Fibroblast of mammary gland (primary cell): ENCODE results near the gene LRRC63.

Source experiments
- DNase-seq: peaks from one replicate; pipeline ENCODE4 v3.0.0-alpha.2; 2010; ENCODE audit warnings: low read depth
- H3K4me3 ChIP-seq: 2 replicates; pipeline ENCODE4 v1.5.1; 2011; ENCODE audit warnings: low read depth, mild to moderate bottlenecking, low read length, moderate library complexity; ENCODE audit not compliant: control insufficient read depth
- TF ChIP-seq, protein P1 (sequence below): conservative IDR thresholded peaks from 2 replicates; pipeline ENCODE4 v1.5.1; 2011; ENCODE audit warnings: low read depth, low read length, inconsistent platforms; ENCODE audit not compliant: control insufficient read depth, insufficient read depth

LRRC63 gene

GRCh38 chr13:46229251-46229650 is 17.5 kb downstream of the LRRC63 start:
- TF ChIP-seq, protein P1, sequence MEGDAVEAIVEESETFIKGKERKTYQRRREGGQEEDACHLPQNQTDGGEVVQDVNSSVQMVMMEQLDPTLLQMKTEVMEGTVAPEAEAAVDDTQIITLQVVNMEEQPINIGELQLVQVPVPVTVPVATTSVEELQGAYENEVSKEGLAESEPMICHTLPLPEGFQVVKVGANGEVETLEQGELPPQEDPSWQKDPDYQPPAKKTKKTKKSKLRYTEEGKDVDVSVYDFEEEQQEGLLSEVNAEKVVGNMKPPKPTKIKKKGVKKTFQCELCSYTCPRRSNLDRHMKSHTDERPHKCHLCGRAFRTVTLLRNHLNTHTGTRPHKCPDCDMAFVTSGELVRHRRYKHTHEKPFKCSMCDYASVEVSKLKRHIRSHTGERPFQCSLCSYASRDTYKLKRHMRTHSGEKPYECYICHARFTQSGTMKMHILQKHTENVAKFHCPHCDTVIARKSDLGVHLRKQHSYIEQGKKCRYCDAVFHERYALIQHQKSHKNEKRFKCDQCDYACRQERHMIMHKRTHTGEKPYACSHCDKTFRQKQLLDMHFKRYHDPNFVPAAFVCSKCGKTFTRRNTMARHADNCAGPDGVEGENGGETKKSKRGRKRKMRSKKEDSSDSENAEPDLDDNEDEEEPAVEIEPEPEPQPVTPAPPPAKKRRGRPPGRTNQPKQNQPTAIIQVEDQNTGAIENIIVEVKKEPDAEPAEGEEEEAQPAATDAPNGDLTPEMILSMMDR, result no peak
- no peak for DNase-seq

GRCh38 chr13:46232281-46232680 is 20.6 kb downstream of the LRRC63 start:
- TF ChIP-seq, protein P1, result no peak
- DNase-seq, result no peak
- no peak overlapping the region for H3K4me3 ChIP-seq

More at GRCh38 chr13:46229251-46229650, 17.5 kb downstream of the LRRC63 start:
- no peak overlapping the region for H3K4me3 ChIP-seq

DNA sequence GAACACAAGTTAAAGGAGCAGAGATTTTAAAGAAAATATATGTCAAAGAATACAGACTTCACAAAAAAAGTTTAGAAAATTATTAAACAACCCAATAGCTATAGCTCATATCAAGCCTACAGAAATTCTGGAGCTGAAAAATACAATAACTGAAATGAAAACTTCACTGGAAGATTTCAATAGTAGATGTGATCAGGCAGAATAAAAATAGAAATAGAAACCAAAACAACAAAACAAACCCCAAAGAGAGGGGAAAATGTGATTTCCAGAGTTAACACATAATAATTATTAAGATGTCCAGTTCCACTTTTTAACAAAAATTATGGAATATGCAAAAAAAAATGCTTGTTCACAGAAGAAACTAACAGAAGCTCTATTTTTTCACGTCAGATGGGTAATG is 23.6 kb downstream of the LRRC63 start:
- TF ChIP-seq, protein P1, result no peak
- DNase-seq, result no peak
- no peak overlapping the region for H3K4me3 ChIP-seq

GRCh38 chr13:46265292-46265691 is 53.6 kb downstream of the LRRC63 start:
- no peak for DNase-seq
- no peak overlapping the region for H3K4me3 ChIP-seq
- TF ChIP-seq, protein P1, result no peak

GRCh38 chr13:46267166-46267565 is 55.4 kb downstream of the LRRC63 start:
- TF ChIP-seq, protein P1, result no peak
- no peak for DNase-seq
- H3K4me3 ChIP-seq, result no peak overlapping the region

GRCh38 chr13:46270416-46270815 is 58.7 kb downstream of the LRRC63 start:
- DNase-seq, result no peak
- H3K4me3 ChIP-seq, result no peak overlapping the region
- TF ChIP-seq, protein P1, result no peak

DNA sequence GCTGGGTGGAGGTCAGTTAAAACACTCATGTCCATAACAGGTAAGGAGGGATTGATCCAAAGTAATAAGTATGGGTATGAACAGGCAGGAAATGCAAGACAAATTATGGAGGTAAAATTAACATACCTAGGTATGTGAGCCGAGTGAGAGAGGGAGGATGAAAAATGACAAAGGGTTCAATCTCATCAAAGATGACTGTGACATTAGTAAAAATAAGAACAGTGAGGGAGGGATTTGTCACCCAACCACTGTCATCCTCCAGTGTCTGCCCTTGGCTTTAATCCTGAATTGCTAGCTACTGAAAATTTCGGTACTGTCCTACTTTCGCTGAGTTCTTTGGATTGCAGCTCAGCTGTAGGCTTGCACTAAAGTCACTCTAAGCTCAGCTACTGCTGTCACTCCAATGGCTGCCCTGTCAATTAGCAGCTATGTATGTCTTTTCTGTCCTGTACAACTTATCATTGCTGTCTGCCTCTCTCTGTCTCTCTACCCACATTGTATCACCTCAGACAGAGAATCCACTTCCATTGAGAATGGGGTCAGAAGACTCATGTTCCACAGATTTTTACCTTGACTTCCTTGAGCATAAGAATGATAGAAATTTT is 62.5 kb downstream of the LRRC63 start:
- TF ChIP-seq, protein P1, result no peak
- no peak for DNase-seq
- no peak overlapping the region for H3K4me3 ChIP-seq
